BJ (cell line): ENCODE results near the gene USP22. TPM values are rescaled to one million over a fixed set of nuclear protein-coding genes. Genes with fewer than 3 reads are reported as not detected.

Experiments used
- CTCF ChIA-PET: fragments of 350-600 bp; formaldehyde crosslinking; extraction: SDS; loops from one replicate; lab custom pipeline; 2021; ENCODE audit warnings: antibody characterized with exemption, inconsistent platforms; lab: Yijun Ruan, JAX
- POLR2A ChIA-PET: fragments of 300-600 bp; sonication (Branson Sonifier 250); formaldehyde crosslinking; extraction: SDS; loops from one replicate; lab custom pipeline; 2021; ENCODE audit warnings: antibody characterized with exemption; lab: Charles Lee
- DNase-seq: peaks from one replicate; pipeline ENCODE4 v3.0.0-alpha.2; 2011; ENCODE audit warnings: low read depth
- H3K27me3 ChIP-seq: 2 replicates; pipeline ENCODE4 v1.6.0; 2011; ENCODE audit warnings: low read length; ENCODE audit not compliant: control insufficient read depth, insufficient read depth
- H3K36me3 ChIP-seq: 2 replicates; pipeline ENCODE4 v1.5.1; 2011; ENCODE audit warnings: low read length; ENCODE audit not compliant: control insufficient read depth, insufficient read depth
- H3K4me3 ChIP-seq: 2 replicates; pipeline ENCODE4 v1.5.1; 2011; ENCODE audit warnings: low read depth, mild to moderate bottlenecking, control low read depth, low read length
- CTCF ChIP-seq: IDR thresholded peaks from 2 replicates; pipeline ENCODE4 v1.5.1; 2011; ENCODE audit warnings: low read depth, mild to moderate bottlenecking, control low read depth, inconsistent platforms, low read length, moderate library complexity; ENCODE audit not compliant: insufficient read depth
- polyA minus RNA-seq: library from RNA; depleted of rRNA, polyadenylated mRNA; stranded (reverse); fragments of >200 nt; gene quantifications from 2 replicates; pipeline ENCODE4 v1.2.3, GENCODE V29; 2011; rRNA and poly(A)+ RNA removed
- polyA plus RNA-seq: library from polyadenylated mRNA; depleted of rRNA; stranded (reverse); fragments of >200 nt; gene quantifications from 2 replicates; pipeline ENCODE4 v1.2.3, GENCODE V29; 2011; rRNA removed

Gene USP22
- polyA plus RNA-seq, result 169 and 212 TPM in 2 replicates
- 192 and 244 TPM in 2 replicates for polyA minus RNA-seq

DNA sequence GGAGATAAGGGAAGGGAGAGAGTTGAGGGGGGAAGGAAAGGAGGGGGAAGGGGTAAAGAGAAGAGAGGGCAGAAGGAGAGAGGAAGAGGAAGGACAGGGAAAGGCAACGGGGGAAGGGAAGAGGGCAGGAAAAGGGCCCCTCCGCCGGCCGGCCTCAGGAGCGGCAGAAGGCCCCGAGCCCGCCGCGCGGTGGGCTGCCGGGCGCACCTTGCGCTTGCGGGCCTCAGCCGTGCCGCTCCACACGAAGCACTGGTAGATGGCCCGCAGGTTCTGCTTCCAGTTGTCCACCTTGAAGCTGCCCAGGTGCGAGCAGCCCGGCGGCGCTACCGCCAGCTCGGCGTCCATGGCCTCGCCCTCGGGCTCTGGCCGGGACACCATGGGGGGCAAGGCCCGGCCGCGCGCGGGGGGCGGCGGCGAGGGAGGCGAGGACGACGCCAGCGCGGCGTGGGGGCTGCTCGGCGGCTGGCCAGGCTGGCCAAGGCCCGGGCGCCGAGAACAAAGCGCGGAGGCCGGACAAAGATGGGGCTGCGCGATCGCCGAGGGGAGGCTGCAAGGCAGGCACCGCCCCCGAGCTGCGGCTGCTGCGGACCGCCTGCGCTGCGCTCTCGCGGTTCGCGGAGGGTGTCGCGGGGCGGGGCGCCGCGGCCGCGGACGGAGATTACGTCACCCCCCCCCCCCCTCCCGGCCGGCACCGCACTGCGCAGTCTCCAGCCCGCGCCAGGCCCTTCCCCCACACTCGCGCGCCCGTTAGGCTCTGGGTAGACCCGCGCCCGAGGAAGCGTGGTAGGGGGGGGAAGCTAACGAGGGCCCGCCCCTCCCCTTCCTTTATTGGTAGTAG is at the start of gene USP22:
Gene USP22, minus strand, starts transcription at position 554 of the 838 bp plus-strand sequence. Its CDS starts 176 bp downstream, at position 378.
- H3K27me3 ChIP-seq, result no peaks in the 10 kb centered on the region
- no peak for TF ChIP-seq CTCF
- DNase-seq, result no peak
- peak within 1 kb of the TSS; percentile 87 for H3K4me3 ChIP-seq
- ChIA-PET POLR2A (interaction anchor here (0.5 to 0.7 kb wide), 4 partner anchors 9 to 509 kb away, joined by 4 to 10 read pairs (median 4); no protein-coding TSS in a partner anchor), CTCF (interaction anchor here (0.6 to 2.7 kb wide), 12 partner anchors 8 to 1548 kb away, joined by 3 to 21 read pairs (median 4); partner anchors contain the start of gene DHRS7B)
- H3K36me3 ChIP-seq, result 0 out of 2 replicates have a peak, but pooled peaks cover 2% of the 10 kb centered on the region

- no peak for DNase-seq
- Histone ChIP-seq H3K36me3 (no peaks in the 10 kb centered on the region), H3K27me3 (no peaks in the 10 kb centered on the region), H3K4me3 (no peak overlapping the region)
- POLR2A ChIA-PET, result no interaction called here
- no peak for TF ChIP-seq CTCF
- CTCF ChIA-PET, result interaction anchor here (0.9 to 2.4 kb wide), 4 partner anchors 28 to 98 kb away, joined by 3 to 9 read pairs (median 4); no protein-coding TSS in a partner anchor
Measured at GRCh38 chr17:21090902-21091618, 48.2 kb upstream of the USP22 start.

DNA sequence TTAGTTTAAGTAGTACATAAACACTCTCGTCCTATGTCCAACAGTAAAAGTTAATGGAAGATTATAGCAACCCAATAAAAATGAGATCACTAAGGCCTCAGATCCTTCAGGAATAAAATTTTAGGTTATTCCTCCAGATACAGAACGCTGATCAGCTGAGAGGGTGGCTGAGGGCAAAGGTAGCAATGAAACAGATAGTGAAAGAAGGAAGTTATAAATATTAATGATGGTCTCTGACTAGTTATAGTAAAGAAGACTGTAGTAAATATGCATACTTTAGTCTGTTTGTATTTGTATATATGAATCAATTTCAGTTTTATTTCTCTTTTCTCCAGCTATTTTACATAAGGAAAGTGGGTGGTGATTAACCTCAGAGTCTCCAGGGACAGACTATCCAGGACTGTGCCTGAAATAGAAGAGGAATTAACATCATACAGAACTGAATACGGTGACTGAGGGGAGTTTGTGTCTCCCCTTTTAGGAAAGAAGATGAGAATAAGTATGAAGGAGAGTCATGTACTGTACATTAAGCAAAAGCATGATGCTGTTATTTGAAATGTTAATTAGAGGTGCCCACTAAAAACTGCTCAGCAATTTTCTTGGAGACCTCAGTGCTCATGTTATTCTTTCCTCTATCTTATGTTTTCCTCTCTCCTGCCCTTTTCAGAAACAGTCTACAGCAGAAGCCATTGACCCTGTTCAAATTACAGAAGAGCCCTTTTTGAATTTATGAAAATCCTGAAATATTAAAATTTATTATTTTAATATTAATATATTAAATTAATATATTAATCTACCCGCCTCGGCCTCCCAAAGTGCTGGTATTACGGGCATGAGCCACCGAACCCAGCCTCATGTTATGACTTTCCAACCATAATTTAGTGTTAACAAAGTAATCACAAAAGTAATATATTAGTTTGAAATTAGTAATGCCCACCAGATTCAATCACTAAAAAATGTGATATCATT is 47.4 kb upstream of the USP22 start:
- TF ChIP-seq CTCF, result no peak
- ChIA-PET CTCF (interaction anchor here (0.9 kb wide), 1 partner anchor 50 kb away, joined by 3 read pairs; no protein-coding TSS in a partner anchor), POLR2A (no interaction called here)
- DNase-seq, result no peak
- no peaks in the 10 kb centered on the region for H3K27me3 ChIP-seq
- no peak overlapping the region for H3K4me3 ChIP-seq
- H3K36me3 ChIP-seq, result no peaks in the 10 kb centered on the region

DNA sequence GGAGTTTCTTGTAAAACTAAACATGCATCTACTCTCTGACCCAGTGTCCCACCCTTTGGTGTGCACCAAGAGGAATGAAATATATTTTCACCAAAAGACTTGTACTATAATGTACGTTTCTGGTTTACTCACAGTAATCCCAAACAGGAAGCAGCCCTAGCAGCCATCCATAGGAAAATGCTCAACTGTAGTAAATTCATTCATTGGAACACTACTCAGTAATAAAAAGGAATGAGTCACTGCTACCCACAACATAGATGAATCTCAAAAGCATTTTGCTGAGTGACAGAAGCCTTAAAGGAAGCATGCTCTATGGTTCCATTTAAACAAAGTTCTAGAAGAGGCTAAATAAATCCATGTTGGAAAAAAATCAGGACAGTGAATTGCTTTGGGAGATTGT is 46.3 kb upstream of the USP22 start:
- H3K4me3 ChIP-seq, result no peak overlapping the region
- TF ChIP-seq CTCF, result no peak
- ChIA-PET POLR2A (no interaction called here), CTCF (no interaction called here)
- peak; percentile 39 for DNase-seq
- no peaks in the 10 kb centered on the region for H3K27me3 ChIP-seq
- H3K36me3 ChIP-seq, result no peaks in the 10 kb centered on the region
